HFFc6 (cell line): ENCODE results near the gene ADAM15. TPM values are rescaled to one million over a fixed set of nuclear protein-coding genes. Genes with fewer than 3 reads are reported as not detected.

Experiments
- DNase-seq: peaks from one replicate; pipeline ENCODE4 v3.0.0-alpha.2; 2018
- H3K27ac Mint-ChIP-seq: 2 replicates; pipeline ENCODE4 v1.8.0; 2020; ENCODE audit warnings: mild to moderate bottlenecking, mixed read lengths
- H3K27me3 Mint-ChIP-seq: 2 replicates; pipeline ENCODE4 v1.8.0; 2021; ENCODE audit warnings: mild to moderate bottlenecking, moderate library complexity, mixed read lengths; ENCODE audit not compliant: insufficient read depth
- H3K36me3 Mint-ChIP-seq: 2 replicates; pipeline ENCODE4 v1.8.0; 2021; ENCODE audit warnings: low read depth, mixed read lengths
- H3K4me1 Mint-ChIP-seq: 2 replicates; pipeline ENCODE4 v1.8.0; 2020; ENCODE audit warnings: low read depth, mixed read lengths
- H3K4me3 Mint-ChIP-seq: 2 replicates; pipeline ENCODE4 v1.8.0; 2020; ENCODE audit warnings: mild to moderate bottlenecking, moderate library complexity, mixed read lengths
- H3K9me3 Mint-ChIP-seq: 2 replicates; pipeline ENCODE4 v1.8.0; 2020; ENCODE audit warnings: mild to moderate bottlenecking, mixed read lengths
- CTCF ChIP-seq: fragments of 200-600 bp; sonication (generic); IDR thresholded peaks from 2 replicates; pipeline ENCODE4 v1.5.0; 2021; ENCODE audit warnings: antibody characterized with exemption, mild to moderate bottlenecking
- total RNA-seq, 6 experiments: library from RNA; stranded (reverse); fragmentation: NEBNext Ultra II Directional; extraction: Animal tissue kit (Norgen Biotek cat#: 25700); gene quantifications; 2 replicates in 1 of 6; 3 replicates in 5 of 6; pipeline ENCODE4 v1.2.3, GENCODE V29; 2021

ADAM15 gene
- total RNA-seq, 6 experiments from 2014 or later: 51.1 to 66.9 (median 63.7) TPM

- no peaks in the 10 kb centered on the region; the same call in 1 of the 2 replicates for H3K27me3 Mint-ChIP-seq
- DNase-seq: no peak
- peak overlapping the region; percentile 33; the same call in 1 of the 2 replicates for H3K4me3 Mint-ChIP-seq
Observed at GRCh38 chr1:155018617-155019348, 32.3 kb upstream of the ADAM15 start.

GRCh38 chr1:155019377-155020245 is 31.5 kb upstream of the ADAM15 start:
- Mint-ChIP-seq H3K27ac (0 out of 2 replicates have a peak overlapping the region, but pooled peaks have one; percentile 27), H3K36me3 (no peaks in the 10 kb centered on the region), H3K4me3 (no peak overlapping the region; the same call in 1 of the 2 replicates), H3K4me1 (peaks cover 32% of the 10 kb centered on the region), H3K9me3 (no peaks in the 10 kb centered on the region), H3K27me3 (no peaks in the 10 kb centered on the region; the same call in 1 of the 2 replicates)
- TF ChIP-seq CTCF: no peak
- no peak for DNase-seq

More at GRCh38 chr1:155018617-155019348, 32.3 kb upstream of the ADAM15 start:
- no peak for TF ChIP-seq CTCF
- Mint-ChIP-seq H3K36me3 (no peaks in the 10 kb centered on the region), H3K9me3 (no peaks in the 10 kb centered on the region), H3K4me1 (peaks cover 32% of the 10 kb centered on the region), H3K27ac (no peak overlapping the region)

GRCh38 chr1:155022136-155022926 is 28.8 kb upstream of the ADAM15 start:
- Mint-ChIP-seq H3K27ac (no peak overlapping the region), H3K4me1 (peaks cover 37% of the 10 kb centered on the region), H3K4me3 (no peak overlapping the region), H3K27me3 (peaks cover 5% of the 10 kb centered on the region), H3K36me3 (no peaks in the 10 kb centered on the region), H3K9me3 (no peaks in the 10 kb centered on the region)
- no peak for DNase-seq
- no peak for TF ChIP-seq CTCF

GRCh38 chr1:155022927-155023236 is 28.2 kb upstream of the ADAM15 start:
- Mint-ChIP-seq H3K36me3 (no peaks in the 10 kb centered on the region), H3K27me3 (peaks cover 5% of the 10 kb centered on the region), H3K27ac (no peak overlapping the region), H3K4me1 (peaks cover 34% of the 10 kb centered on the region), H3K9me3 (no peaks in the 10 kb centered on the region), H3K4me3 (no peak overlapping the region)
- no peak for TF ChIP-seq CTCF
- DNase-seq: no peak

GRCh38 chr1:155023627-155024026 is 27.5 kb upstream of the ADAM15 start:
- Mint-ChIP-seq H3K36me3 (no peaks in the 10 kb centered on the region), H3K27ac (no peak overlapping the region), H3K4me1 (peaks cover 29% of the 10 kb centered on the region), H3K9me3 (no peaks in the 10 kb centered on the region), H3K27me3 (peaks cover 5% of the 10 kb centered on the region), H3K4me3 (no peak overlapping the region)
- DNase-seq: no peak
- no peak for TF ChIP-seq CTCF
